ENCODE results near the gene TUBA3E. TPM values are rescaled to one million over a fixed set of nuclear protein-coding genes. Genes with fewer than 3 reads are reported as not detected.
A peak's percentile ranks its signal among the peaks of the same experiment; 100 is the strongest.
"Not testable (repeated sequence)": the region's sequence is repeated elsewhere in the genome, so short reads cannot be mapped to it uniquely, and the experiment has no call there.

TUBA3E gene
- total RNA-seq, 4 donors from 2014 or later = 12.8 TPM; not detected in 3

DNA sequence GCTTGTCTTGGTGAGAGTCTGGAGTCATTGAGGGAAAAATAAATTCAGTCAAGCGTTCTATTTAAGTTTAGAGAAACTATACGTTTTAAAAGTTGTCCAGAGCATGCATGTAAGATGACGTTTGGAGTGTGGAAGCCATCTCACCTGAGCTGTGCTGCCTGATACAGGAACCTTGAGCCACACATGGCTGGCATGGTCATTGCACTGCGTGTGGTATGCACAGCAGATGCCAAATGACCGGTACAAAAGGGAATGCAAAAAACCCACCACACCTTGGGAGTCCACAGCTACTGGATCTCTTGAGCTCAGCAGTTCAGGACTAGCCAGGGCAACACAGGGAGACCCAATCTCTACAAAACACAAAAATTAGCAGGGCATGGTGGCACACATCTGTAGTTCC, 11.8 kb downstream of the TUBA3E start:
- H3K9me3 ChIP-seq = no peaks in the 10 kb centered on the region
- H3K36me3 ChIP-seq = no peaks in the 10 kb centered on the region
- H3K27ac ChIP-seq = no peak overlapping the region
- intact Hi-C loops (cut with DNase I; ENCODE audit: low total_unique reads) = loop anchor here (10.0 kb wide), 1 partner anchor 148 kb away; no protein-coding TSS in a partner anchor
- H3K4me1 ChIP-seq = peaks cover 0 to 5% of the 10 kb centered on the region in 2 donors
- DNase-seq = no peak
- H3K27me3 ChIP-seq = no peaks in the 10 kb centered on the region
- TF ChIP-seq, protein P1, sequence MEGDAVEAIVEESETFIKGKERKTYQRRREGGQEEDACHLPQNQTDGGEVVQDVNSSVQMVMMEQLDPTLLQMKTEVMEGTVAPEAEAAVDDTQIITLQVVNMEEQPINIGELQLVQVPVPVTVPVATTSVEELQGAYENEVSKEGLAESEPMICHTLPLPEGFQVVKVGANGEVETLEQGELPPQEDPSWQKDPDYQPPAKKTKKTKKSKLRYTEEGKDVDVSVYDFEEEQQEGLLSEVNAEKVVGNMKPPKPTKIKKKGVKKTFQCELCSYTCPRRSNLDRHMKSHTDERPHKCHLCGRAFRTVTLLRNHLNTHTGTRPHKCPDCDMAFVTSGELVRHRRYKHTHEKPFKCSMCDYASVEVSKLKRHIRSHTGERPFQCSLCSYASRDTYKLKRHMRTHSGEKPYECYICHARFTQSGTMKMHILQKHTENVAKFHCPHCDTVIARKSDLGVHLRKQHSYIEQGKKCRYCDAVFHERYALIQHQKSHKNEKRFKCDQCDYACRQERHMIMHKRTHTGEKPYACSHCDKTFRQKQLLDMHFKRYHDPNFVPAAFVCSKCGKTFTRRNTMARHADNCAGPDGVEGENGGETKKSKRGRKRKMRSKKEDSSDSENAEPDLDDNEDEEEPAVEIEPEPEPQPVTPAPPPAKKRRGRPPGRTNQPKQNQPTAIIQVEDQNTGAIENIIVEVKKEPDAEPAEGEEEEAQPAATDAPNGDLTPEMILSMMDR (IDR thresholded peaks at IDR 0.05) = no peak
- no peak for TF ChIP-seq POLR2A (IDR thresholded peaks at IDR 0.05)
- H3K4me3 ChIP-seq = no peak overlapping the region

DNA sequence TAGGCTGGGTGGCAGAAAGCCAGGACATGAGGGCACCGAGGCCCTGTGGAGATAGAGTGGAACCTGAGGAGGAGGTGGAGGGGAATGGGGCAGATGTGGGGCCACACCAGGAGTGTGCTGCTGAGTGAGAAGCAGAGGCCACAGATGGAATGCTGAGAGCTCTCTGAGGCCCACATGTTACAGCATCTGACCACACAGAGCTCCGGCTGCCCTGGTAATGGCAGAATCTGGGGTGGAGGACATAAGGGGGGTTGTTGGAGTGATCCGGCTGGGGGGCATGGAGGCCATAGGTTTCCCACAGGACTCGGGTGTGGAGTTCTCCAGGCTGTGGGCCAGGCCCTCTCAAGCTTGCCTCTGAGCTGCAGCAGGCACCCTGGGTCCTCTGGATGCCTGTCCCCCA, 12.3 kb downstream of the TUBA3E start:
- Histone ChIP-seq H3K27me3 (no peaks in the 10 kb centered on the region), H3K4me3 (no peak overlapping the region), H3K4me1 (peaks cover 0 to 5% of the 10 kb centered on the region in 2 donors), H3K9me3 (no peaks in the 10 kb centered on the region), H3K36me3 (no peaks in the 10 kb centered on the region), H3K27ac (no peak overlapping the region)
- DNase-seq = no peak
- TF ChIP-seq POLR2A (IDR thresholded peaks at IDR 0.05) = no peak
- TF ChIP-seq, protein P1 (IDR thresholded peaks at IDR 0.05) = no peak
- intact Hi-C loops (cut with DNase I; ENCODE audit: low total_unique reads) = loop anchor here (10.0 kb wide), 1 partner anchor 149 kb away; no protein-coding TSS in a partner anchor

DNA sequence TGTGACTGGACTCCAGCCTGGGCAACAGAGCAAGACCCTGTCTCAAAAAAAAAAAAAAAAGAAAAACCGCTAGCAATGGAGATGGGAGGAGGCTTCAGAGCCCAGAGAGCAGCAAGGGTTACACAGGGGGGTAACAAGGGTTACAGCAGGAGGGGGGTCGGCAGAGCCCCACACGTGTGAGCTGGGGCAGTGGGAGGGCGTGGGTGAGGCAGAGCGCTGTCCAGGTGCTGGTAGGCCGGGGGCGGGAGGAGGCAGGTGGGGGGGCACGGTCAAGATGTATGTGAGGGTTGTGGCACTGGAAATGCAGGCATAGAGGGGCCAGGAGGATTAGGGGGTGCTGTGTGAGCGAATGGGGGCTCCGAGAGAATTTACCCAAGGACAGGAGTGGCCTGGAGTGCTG, 12.8 kb downstream of the TUBA3E start:
- no peaks in the 10 kb centered on the region for H3K9me3 ChIP-seq
- no peak for TF ChIP-seq POLR2A (IDR thresholded peaks at IDR 0.05)
- TF ChIP-seq, protein P1 (IDR thresholded peaks at IDR 0.05) = no peak
- intact Hi-C loops (cut with DNase I; ENCODE audit: low total_unique reads) = loop anchor here (10.0 kb wide), 1 partner anchor 149 kb away; no protein-coding TSS in a partner anchor
- no peak for DNase-seq
- H3K27ac ChIP-seq = no peak overlapping the region
- H3K27me3 ChIP-seq = no peaks in the 10 kb centered on the region
- peaks cover 0 to 8% of the 10 kb centered on the region in 2 donors for H3K4me1 ChIP-seq
- no peaks in the 10 kb centered on the region for H3K36me3 ChIP-seq
- no peak overlapping the region for H3K4me3 ChIP-seq

DNA sequence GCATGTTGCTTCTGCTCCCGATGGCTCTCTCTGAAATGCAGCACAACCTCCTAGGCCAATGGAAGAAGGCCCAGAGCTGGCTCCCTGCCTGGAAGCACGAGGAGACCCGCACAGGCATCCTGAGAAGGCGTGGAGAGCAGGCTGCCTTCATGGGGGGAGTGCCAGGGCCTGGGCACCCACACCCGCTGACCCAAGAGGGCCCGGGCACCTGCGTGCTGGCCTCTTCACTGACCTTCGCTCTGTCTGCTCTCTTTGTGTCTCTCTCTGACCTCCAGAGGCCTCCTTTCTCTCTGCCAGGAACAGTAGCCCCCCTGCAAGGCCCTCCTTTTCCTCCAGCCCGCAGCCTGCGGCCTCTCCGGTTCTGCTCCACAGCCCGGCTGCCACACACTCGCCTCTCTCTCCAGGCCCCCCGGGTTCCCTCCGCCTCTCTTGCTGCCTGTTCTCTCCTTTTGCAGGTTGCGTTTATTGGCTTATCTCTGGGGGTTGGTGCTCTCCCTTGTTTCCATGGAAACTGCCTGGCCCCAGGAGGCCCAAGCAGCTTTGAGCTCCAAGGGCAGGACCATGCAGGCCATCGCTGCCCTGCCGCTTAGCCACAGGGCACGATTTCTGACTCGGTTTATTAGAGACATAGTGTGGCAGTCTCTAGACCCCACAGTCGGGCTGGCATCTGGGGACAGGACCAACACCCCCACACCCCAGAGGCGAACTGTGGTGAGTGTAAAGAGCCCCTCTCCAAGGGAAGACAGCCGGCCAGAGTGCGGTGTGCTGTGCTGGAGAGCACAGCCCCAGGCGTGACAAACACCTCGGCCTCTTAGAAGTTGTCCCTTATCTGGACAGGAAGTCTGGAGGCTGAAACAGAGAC, 14.5 kb downstream of the TUBA3E start:
- no peak for TF ChIP-seq POLR2A (IDR thresholded peaks at IDR 0.05)
- TF ChIP-seq, protein P1 (IDR thresholded peaks at IDR 0.05) = no peak
- peak; percentile 48 to 56 for DNase-seq
- no peaks in the 10 kb centered on the region for H3K9me3 ChIP-seq
- no peaks in the 10 kb centered on the region for H3K27me3 ChIP-seq
- H3K4me3 ChIP-seq = peak overlapping the region in 1 of 2 donors; percentile 100
- peak overlapping the region; percentile 92 to 95 for H3K27ac ChIP-seq
- H3K36me3 ChIP-seq = no peaks in the 10 kb centered on the region
- intact Hi-C loops (cut with DNase I; ENCODE audit: low total_unique reads) = loop anchor here (10.0 kb wide), 1 partner anchor 151 kb away; no protein-coding TSS in a partner anchor
- H3K4me1 ChIP-seq = peaks cover 0 to 11% of the 10 kb centered on the region in 2 donors

GRCh38 chr2:130182826-130183511, 15.3 kb downstream of the TUBA3E start:
- H3K4me1 ChIP-seq = peaks cover 0 to 11% of the 10 kb centered on the region in 2 donors
- H3K27me3 ChIP-seq, DNase-seq, H3K9me3 ChIP-seq, H3K36me3 ChIP-seq: not testable (repeated sequence)
- intact Hi-C loops (cut with DNase I; ENCODE audit: low total_unique reads) = loop anchor here (10.0 kb wide), 1 partner anchor 152 kb away; no protein-coding TSS in a partner anchor
- peak overlapping the region; percentile 4 to 100 for H3K4me3 ChIP-seq
- peak overlapping the region; percentile 92 to 95 for H3K27ac ChIP-seq

All from uterus (tissue), 4 donors.